Measurements from ENCODE around the gene NTN3.

Gene NTN3

DNA sequence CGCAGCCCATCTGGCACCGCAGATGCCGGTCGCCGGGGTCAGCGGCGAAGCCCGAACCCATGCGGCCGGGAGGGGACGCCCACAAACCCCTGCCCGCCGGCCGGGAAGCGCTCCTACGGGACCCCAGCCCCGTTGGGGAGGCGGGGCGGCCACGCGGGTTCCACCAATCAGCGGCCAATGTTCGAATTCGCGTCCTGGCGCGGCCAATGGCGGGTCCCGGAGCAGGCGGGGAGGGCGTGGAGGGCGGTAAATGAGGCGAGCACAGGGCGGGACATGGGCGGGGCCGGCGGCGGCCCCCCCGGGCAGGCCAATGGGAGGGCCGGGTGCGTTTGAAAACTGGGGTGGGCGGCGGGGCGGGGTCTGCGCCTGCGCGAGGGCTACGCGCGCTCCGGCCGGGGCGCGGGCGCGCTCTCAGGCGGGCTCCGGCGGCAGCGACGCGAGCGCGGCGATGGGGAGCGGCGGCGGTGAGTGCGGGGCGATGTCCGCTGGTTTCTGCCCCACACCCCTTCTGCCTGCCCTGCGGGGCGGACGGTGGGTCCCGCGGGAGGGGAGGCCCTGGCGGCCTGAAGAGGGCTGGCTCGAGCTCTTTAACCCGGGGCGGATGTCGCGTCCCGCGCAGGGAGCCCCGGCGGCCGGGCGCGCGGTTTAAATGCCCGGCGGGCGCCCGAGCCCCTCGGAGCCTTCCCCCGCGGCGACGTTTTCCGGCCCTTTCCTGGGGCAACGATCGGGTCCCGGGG, 41.9 kb upstream of the NTN3 start, which contains the start of gene CCNF:
TSS of gene CCNF (plus strand) at position 414 of the 737 bp plus-strand sequence. CDS start at position 449, 35 bp downstream.
- Histone ChIP-seq H3K9me2 (replicated peaks; ENCODE audit: low read depth, low read length) (no peaks in the 10 kb centered on the region), H3F3A (ENCODE audit: low read depth) (no peaks in the 10 kb centered on the region), H3K79me2 (ENCODE audit: insufficient read depth, low read length) (peaks cover 48% of the 10 kb centered on the region), H3K4me2 (ENCODE audit: low read depth, low read length, poor library complexity, severe bottlenecking) (peak within 1 kb of the TSS; percentile 76), H3K36me3 (ENCODE audit: insufficient read depth, low read length) (peaks cover 9% of the 10 kb centered on the region; the same call in 1 of the 2 replicates), H3K9me3 (ENCODE audit: insufficient read depth, low read depth, low read length) (no peaks in the 10 kb centered on the region), H4K20me1 (ENCODE audit: insufficient read depth, low read length, poor library complexity, severe bottlenecking) (peaks cover 10% of the 10 kb centered on the region), H3K4me3 (ENCODE audit: low read length, poor library complexity, severe bottlenecking) (peak within 1 kb of the TSS; percentile 82), H2AFZ (ENCODE audit: low read length) (peak within 1 kb of the TSS; percentile 75), H3K9ac (ENCODE audit: low read depth, low read length, poor library complexity, severe bottlenecking) (peak within 1 kb of the TSS; percentile 90), H3K27me3 (ENCODE audit: insufficient read depth, low read length, poor library complexity, severe bottlenecking) (no peaks in the 10 kb centered on the region), H3K4me1 (ENCODE audit: insufficient read depth, low read length, poor library complexity, severe bottlenecking) (peaks cover 17% of the 10 kb centered on the region)
- no peak for TF ChIP-seq EZH2phosphoT487 (IDR thresholded peaks at IDR 0.05; ENCODE audit: borderline replicate concordance)
- TF ChIP-seq, protein P1, sequence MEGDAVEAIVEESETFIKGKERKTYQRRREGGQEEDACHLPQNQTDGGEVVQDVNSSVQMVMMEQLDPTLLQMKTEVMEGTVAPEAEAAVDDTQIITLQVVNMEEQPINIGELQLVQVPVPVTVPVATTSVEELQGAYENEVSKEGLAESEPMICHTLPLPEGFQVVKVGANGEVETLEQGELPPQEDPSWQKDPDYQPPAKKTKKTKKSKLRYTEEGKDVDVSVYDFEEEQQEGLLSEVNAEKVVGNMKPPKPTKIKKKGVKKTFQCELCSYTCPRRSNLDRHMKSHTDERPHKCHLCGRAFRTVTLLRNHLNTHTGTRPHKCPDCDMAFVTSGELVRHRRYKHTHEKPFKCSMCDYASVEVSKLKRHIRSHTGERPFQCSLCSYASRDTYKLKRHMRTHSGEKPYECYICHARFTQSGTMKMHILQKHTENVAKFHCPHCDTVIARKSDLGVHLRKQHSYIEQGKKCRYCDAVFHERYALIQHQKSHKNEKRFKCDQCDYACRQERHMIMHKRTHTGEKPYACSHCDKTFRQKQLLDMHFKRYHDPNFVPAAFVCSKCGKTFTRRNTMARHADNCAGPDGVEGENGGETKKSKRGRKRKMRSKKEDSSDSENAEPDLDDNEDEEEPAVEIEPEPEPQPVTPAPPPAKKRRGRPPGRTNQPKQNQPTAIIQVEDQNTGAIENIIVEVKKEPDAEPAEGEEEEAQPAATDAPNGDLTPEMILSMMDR (conservative IDR thresholded peaks at IDR 0.05; ENCODE audit: low read length), result no peak

DNA sequence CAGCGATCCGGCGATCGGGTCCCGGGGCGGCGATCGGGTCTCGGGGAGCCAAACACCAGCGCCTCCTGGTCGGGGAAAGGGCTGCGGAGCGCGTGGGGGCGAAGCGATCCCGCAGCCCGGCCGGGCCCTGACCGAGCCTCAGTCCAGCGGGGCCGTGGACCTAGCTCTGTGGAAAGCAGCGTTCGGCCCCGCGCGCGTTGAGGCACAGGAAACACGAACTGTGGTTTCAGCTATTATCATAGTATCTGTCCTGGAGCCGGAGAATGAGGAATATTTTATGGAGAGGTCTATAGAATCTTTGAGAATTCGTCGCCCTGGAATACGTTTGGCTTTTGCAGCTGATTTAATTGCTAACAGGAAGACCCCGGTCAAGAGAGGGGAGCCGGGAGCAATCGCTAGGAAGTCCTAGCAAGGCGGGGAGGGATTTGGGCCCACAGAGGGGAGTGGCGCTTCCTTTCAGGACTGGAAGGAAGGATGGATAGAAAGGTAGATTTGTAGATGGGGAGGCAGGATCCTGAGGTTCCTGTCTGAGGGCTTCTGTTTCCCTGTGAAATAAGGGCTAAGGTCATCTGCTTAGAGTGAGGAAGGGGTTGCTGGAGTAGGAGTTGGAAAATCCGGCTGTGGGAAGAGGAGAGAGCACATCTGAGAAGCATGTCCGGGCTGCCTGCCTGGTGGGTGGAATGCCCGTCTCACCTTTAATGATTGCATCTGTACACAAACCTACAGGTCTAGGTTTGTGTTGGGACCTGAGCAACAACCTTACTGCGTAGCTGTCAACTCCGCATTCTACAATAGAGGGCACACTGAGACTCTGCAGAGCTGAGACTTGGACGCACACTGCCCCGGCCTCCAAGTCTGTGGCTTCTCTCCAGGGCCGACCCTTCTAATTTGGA, 41.1 kb upstream of the NTN3 start:
- Histone ChIP-seq H3K4me1 (ENCODE audit: insufficient read depth, low read length, poor library complexity, severe bottlenecking) (peaks cover 17% of the 10 kb centered on the region), H4K20me1 (ENCODE audit: insufficient read depth, low read length, poor library complexity, severe bottlenecking) (peaks cover 10% of the 10 kb centered on the region), H3K79me2 (ENCODE audit: insufficient read depth, low read length) (peaks cover 48% of the 10 kb centered on the region), H3K27me3 (ENCODE audit: insufficient read depth, low read length, poor library complexity, severe bottlenecking) (no peaks in the 10 kb centered on the region), H3K4me2 (ENCODE audit: low read depth, low read length, poor library complexity, severe bottlenecking) (peak overlapping the region; percentile 76), H2AFZ (ENCODE audit: low read length) (peak overlapping the region; percentile 75; the same call in 1 of the 2 replicates), H3K9me2 (replicated peaks; ENCODE audit: low read depth, low read length) (no peaks in the 10 kb centered on the region), H3K4me3 (ENCODE audit: low read length, poor library complexity, severe bottlenecking) (peak overlapping the region; percentile 82), H3K9ac (ENCODE audit: low read depth, low read length, poor library complexity, severe bottlenecking) (peak overlapping the region; percentile 90), H3K36me3 (ENCODE audit: insufficient read depth, low read length) (peaks cover 9% of the 10 kb centered on the region; the same call in 1 of the 2 replicates), H3F3A (ENCODE audit: low read depth) (no peaks in the 10 kb centered on the region), H3K9me3 (ENCODE audit: insufficient read depth, low read depth, low read length) (no peaks in the 10 kb centered on the region)
- TF ChIP-seq, protein P1 (conservative IDR thresholded peaks at IDR 0.05; ENCODE audit: low read length), result peak; percentile 30; the same call in 1 of the 2 replicates
- TF ChIP-seq EZH2phosphoT487 (IDR thresholded peaks at IDR 0.05; ENCODE audit: borderline replicate concordance), result no peak

DNA sequence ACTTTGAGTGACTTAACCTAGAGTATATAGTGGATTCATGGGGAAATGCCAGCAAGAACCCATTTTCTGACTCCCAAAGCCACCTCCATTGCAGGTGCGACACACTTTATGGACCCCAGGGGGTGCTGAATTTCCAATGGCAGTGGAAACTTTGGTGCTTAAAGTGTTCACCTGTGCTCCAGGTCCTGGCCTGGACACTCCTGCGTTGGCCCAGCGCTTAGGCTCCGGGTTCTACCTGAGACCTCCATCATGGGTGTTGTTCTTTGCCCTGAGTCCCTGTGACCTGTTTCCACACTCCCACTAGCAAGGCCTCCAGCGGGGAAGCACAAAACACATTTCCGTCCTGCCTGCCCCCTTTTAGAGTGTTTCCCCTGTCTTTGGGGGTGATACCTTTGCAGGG, 38.8 kb upstream of the NTN3 start:
- no peaks in the 10 kb centered on the region for H3K9me3 ChIP-seq (ENCODE audit: insufficient read depth, low read depth, low read length)
- H3K27me3 ChIP-seq (ENCODE audit: insufficient read depth, low read length, poor library complexity, severe bottlenecking), result no peaks in the 10 kb centered on the region
- H3K36me3 ChIP-seq (ENCODE audit: insufficient read depth, low read length), result peaks cover 26% of the 10 kb centered on the region; the same call in 1 of the 2 replicates
- no peaks in the 10 kb centered on the region for H3K9me2 ChIP-seq (replicated peaks; ENCODE audit: low read depth, low read length)
- H3K4me3 ChIP-seq (ENCODE audit: low read length, poor library complexity, severe bottlenecking), result no peak overlapping the region
- H3K4me1 ChIP-seq (ENCODE audit: insufficient read depth, low read length, poor library complexity, severe bottlenecking), result peaks cover 17% of the 10 kb centered on the region
- H4K20me1 ChIP-seq (ENCODE audit: insufficient read depth, low read length, poor library complexity, severe bottlenecking), result peaks cover 10% of the 10 kb centered on the region
- no peak overlapping the region for H2AFZ ChIP-seq (ENCODE audit: low read length)
- no peaks in the 10 kb centered on the region for H3F3A ChIP-seq (ENCODE audit: low read depth)
- peaks cover 48% of the 10 kb centered on the region for H3K79me2 ChIP-seq (ENCODE audit: insufficient read depth, low read length)
- no peak overlapping the region for H3K9ac ChIP-seq (ENCODE audit: low read depth, low read length, poor library complexity, severe bottlenecking)
- H3K4me2 ChIP-seq (ENCODE audit: low read depth, low read length, poor library complexity, severe bottlenecking), result no peak overlapping the region
- no peak for TF ChIP-seq EZH2phosphoT487 (IDR thresholded peaks at IDR 0.05; ENCODE audit: borderline replicate concordance)
- TF ChIP-seq, protein P1 (conservative IDR thresholded peaks at IDR 0.05; ENCODE audit: low read length), result peak; percentile 29; the same call in 1 of the 2 replicates

Data from Loucy (cell line).